ENCODE results near the gene CTNNBL1. TPM values are rescaled to one million over a fixed set of nuclear protein-coding genes. Genes with fewer than 3 reads are reported as not detected.
"Not testable (repeated sequence)": the region's sequence is repeated elsewhere in the genome, so short reads cannot be mapped to it uniquely, and the experiment has no call there.

Gene CTNNBL1
- total RNA-seq, 2 experiments from 2014 or later, result 64.3 to 64.6 TPM

DNA sequence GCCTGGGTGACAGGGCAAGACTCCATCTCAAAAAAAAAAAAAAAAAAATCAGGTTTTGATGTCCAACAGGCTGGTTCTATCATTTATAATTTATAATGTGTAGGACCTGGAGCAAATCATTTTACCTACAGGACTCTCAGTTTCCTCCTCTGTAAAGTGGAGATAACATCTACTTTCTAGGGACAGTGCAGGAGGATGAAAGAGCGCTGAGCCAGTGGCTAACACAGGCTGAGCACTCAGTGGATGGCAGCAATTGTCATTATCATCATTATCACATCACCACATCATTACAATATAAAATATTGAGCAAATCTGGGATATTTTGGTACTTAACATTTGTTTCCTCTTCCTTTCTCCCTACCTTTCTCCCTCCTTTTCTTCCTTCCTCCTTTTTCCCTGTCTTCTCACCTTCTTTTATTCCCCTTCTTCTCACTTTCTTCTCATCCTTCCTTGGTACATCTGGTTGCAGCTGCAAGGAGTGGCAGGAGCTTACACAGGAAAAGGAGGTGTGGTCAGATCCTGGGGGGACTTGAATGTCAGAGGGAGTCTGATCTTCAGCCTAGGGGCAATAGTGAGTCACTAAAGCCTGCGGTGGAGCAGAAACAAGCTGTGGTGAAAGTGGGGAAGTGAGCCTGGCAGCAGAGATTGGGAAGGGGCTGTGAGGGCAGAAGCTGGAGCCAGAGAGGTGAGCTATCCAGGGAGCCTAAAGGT is 24.6 kb upstream of the CTNNBL1 start:
- Mint-ChIP-seq H3K27me3 (peaks cover 11% of the 10 kb centered on the region), H3K4me1 (peaks cover 4% of the 10 kb centered on the region), H3K9me3 (peaks cover 5% of the 10 kb centered on the region), H3K4me3 (no peak overlapping the region), H3K36me3 (ENCODE audit: low read depth) (peaks cover 2% of the 10 kb centered on the region), H3K27ac (no peak overlapping the region)
- ChIA-PET POLR2A (no interaction called here), CTCF (no interaction called here)
- DNase-seq, result no peak

DNA sequence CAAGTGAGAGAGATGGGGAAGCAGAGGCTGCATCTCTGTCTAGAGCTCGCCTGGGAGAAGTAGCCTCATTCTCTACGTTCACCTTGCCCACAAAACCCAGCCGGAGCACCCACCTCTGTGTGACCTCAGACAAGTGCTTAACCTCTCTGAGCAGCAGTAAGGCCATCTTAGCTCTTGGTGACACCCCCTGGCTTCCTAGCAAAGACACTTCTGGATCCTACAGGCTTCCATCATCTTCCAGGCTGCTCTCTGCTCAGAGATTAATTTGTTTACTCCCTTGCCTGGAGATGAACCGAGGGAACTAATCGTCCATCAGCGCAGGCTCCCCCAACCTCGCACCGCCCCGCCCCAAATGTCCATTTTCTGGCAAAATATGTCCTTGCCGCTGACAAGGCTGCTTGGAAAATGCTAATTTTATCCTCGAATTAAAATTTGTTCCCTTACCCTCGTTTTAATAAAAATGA is 24.0 kb upstream of the CTNNBL1 start:
- ChIA-PET POLR2A (no interaction called here), CTCF (no interaction called here)
- H3K27me3 Mint-ChIP-seq, result peaks cover 11% of the 10 kb centered on the region
- no peaks in the 10 kb centered on the region for H3K36me3 Mint-ChIP-seq (ENCODE audit: low read depth)
- no peak overlapping the region for H3K4me3 Mint-ChIP-seq
- H3K9me3 Mint-ChIP-seq, result peaks cover 3% of the 10 kb centered on the region
- no peak overlapping the region for H3K27ac Mint-ChIP-seq
- DNase-seq, result no peak
- peaks cover 4% of the 10 kb centered on the region for H3K4me1 Mint-ChIP-seq

GRCh38 chr20:37670351-37670791 is 23.5 kb upstream of the CTNNBL1 start:
- no peak overlapping the region for H3K4me3 Mint-ChIP-seq
- peaks cover 11% of the 10 kb centered on the region for H3K27me3 Mint-ChIP-seq
- CTCF ChIA-PET, result no interaction called here
- POLR2A ChIA-PET, result no interaction called here
- H3K36me3 Mint-ChIP-seq (ENCODE audit: low read depth), result no peaks in the 10 kb centered on the region
- no peak for DNase-seq
- H3K9me3 Mint-ChIP-seq, result peaks cover 3% of the 10 kb centered on the region
- peaks cover 4% of the 10 kb centered on the region for H3K4me1 Mint-ChIP-seq
- H3K27ac Mint-ChIP-seq, result no peak overlapping the region

DNA sequence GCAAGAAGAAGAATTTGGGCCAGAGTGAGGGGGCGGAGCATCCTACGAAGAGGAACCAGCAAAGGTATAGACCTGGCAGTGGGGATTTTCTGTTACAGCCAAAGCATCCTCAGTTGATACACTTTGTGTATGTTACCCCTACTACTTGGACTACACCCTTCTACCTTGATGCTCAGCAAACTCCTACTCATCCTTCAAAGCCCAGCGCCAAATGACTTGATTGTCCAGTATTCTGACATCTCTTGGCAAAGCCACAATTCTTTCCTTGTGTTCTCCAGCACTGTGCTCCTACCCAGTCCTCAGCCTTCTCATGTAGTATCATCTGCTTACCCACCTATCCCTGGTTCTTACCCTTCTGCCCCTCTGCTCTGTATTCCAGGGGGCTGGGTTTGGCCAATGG is 21.7 kb upstream of the CTNNBL1 start:
- no peak for DNase-seq
- H3K9me3 Mint-ChIP-seq, result no peaks in the 10 kb centered on the region
- H3K4me1 Mint-ChIP-seq, result peaks cover 4% of the 10 kb centered on the region
- POLR2A ChIA-PET, result no interaction called here
- H3K27ac Mint-ChIP-seq, result no peak overlapping the region
- H3K27me3 Mint-ChIP-seq, result peaks cover 9% of the 10 kb centered on the region
- CTCF ChIA-PET, result no interaction called here
- H3K4me3 Mint-ChIP-seq, result no peak overlapping the region
- no peaks in the 10 kb centered on the region for H3K36me3 Mint-ChIP-seq (ENCODE audit: low read depth)

DNA sequence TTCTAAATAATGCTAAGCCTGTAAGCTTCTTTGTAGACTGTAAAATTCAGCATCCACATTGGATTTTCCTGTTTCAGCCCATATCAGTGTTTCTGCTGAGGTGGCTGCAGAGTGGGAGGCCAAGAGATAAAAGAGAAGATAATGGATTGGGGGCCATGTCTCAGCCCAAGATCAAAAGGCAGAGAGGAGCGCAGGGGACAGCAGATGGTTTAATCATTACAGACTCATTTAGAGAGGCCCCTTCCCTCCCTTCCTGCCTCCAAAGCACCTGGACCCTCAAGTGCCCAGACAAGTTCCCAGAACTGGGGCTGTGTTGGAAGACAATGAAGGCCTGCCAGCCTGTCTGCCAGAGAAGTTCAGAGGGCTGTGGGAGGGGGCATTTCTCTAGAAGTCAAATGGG is 20.4 kb upstream of the CTNNBL1 start:
- H3K4me1 Mint-ChIP-seq, result peaks cover 4% of the 10 kb centered on the region
- H3K9me3 Mint-ChIP-seq, result no peaks in the 10 kb centered on the region
- no peak overlapping the region for H3K4me3 Mint-ChIP-seq
- H3K27ac Mint-ChIP-seq, result no peak overlapping the region
- DNase-seq, result no peak
- no peaks in the 10 kb centered on the region for H3K36me3 Mint-ChIP-seq (ENCODE audit: low read depth)
- H3K27me3 Mint-ChIP-seq, result peaks cover 16% of the 10 kb centered on the region
- CTCF ChIA-PET, result no interaction called here
- POLR2A ChIA-PET, result no interaction called here

DNA sequence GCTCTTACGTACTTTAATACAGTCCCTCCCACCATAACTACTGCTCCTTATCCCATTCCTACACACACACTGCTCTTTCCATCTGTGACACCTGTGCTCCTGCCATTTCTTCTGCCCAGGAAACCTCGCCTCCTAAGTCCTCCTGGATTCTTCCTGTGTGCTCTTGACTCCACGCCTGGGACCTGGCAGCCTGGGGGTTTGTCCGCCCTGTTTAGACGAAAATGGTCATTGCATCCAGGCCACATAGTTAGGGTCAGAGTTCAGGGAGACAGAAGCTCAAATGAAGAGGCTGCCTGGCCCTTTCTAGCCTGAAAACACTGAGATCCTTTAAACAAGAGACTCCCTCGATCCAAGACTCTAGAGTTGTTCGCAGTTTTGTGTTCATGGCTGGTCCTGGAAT is 17.4 kb upstream of the CTNNBL1 start:
- H3K27me3 Mint-ChIP-seq, result peaks cover 18% of the 10 kb centered on the region
- H3K4me3 Mint-ChIP-seq, result no peak overlapping the region
- no peaks in the 10 kb centered on the region for H3K9me3 Mint-ChIP-seq
- CTCF ChIA-PET, result no interaction called here
- no peaks in the 10 kb centered on the region for H3K4me1 Mint-ChIP-seq
- H3K27ac Mint-ChIP-seq, result no peak overlapping the region
- no peaks in the 10 kb centered on the region for H3K36me3 Mint-ChIP-seq (ENCODE audit: low read depth)
- POLR2A ChIA-PET, result no interaction called here
- no peak for DNase-seq

DNA sequence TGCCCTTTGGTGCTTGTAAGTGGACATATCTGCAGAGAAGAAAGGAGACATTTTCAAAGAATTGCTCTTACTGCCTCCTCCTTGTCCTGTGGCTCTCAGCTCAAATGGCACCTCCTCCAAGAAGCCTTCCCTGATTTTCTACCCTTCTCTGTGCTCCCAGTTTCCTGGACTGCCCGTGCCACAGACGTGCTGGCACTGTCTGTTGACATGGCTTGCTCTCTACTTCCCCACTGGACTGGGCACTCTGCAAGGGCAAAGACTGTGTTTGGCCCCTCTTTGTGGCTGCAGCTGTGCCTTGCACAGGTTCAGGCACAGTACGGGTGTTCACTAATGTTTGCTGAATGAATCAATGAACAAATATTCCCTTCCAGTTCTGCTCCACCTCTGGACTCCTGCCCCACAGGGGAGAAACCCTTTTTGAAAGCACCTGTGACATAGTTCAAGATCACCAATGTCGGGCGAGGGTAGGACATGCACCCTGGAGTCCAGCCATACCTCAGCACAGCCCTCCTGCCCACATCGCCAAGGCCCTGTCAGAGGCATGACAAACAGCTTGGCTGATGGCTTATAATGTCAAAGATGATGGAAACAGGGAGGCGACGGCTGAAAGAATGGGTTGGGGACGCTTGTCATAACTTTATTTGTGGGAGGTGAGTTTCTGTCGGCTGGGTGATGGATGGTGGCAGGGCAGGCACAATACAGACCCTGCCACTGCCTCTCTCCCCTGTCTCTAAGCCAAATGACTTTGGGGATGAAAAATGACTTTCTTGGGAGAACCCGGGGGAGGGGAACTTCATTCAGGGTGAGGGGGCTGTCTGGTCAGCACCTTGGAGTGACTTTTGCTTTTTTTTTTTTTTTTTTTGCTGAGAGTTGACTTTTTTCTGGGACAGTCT is 15.6 kb upstream of the CTNNBL1 start:
- Mint-ChIP-seq H3K27me3 (peaks cover 18% of the 10 kb centered on the region), H3K4me3 (no peak overlapping the region), H3K9me3 (no peaks in the 10 kb centered on the region), H3K36me3 (ENCODE audit: low read depth) (no peaks in the 10 kb centered on the region), H3K4me1 (no peaks in the 10 kb centered on the region), H3K27ac (no peak overlapping the region)
- ChIA-PET POLR2A (no interaction called here), CTCF (no interaction called here)
- DNase-seq, result no peak

GRCh38 chr20:37679751-37680150 is 14.1 kb upstream of the CTNNBL1 start:
- POLR2A ChIA-PET; H3K4me1 Mint-ChIP-seq; H3K36me3 Mint-ChIP-seq (ENCODE audit: low read depth); H3K27ac Mint-ChIP-seq; DNase-seq; H3K9me3 Mint-ChIP-seq; H3K4me3 Mint-ChIP-seq; CTCF ChIA-PET: not testable (repeated sequence)
- peaks cover 15% of the 10 kb centered on the region for H3K27me3 Mint-ChIP-seq

DNA sequence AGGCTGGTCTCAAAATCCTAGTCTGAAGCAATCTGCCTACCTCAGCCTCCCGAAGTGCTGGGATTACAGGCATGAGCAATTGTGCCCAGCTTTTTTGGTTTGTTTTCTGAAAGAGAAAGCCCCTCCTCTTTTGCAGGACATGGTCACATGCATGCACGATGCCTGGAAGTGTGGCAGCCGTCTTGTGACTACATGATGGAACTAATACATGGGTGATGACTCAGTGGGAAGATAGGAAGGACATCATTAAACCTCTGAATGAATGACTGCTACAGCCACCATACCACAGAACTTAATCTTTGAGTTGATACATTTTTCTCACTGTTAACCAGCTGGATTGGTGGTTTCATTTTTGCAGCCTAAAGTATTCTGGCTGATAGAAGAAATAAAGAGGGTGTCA is 13.4 kb upstream of the CTNNBL1 start:
- H3K36me3 Mint-ChIP-seq (ENCODE audit: low read depth), result no peaks in the 10 kb centered on the region
- no peak overlapping the region for H3K4me3 Mint-ChIP-seq
- H3K4me1 Mint-ChIP-seq, result no peaks in the 10 kb centered on the region
- POLR2A ChIA-PET, result no interaction called here
- H3K9me3 Mint-ChIP-seq, result no peaks in the 10 kb centered on the region
- no peak for DNase-seq
- CTCF ChIA-PET, result no interaction called here
- H3K27me3 Mint-ChIP-seq, result peaks cover 14% of the 10 kb centered on the region
- no peak overlapping the region for H3K27ac Mint-ChIP-seq

GRCh38 chr20:37681384-37682112 is 12.3 kb upstream of the CTNNBL1 start:
- Mint-ChIP-seq H3K4me1 (peaks cover 3% of the 10 kb centered on the region), H3K27me3 (peaks cover 14% of the 10 kb centered on the region)
- CTCF ChIA-PET, result no interaction called here

DNA sequence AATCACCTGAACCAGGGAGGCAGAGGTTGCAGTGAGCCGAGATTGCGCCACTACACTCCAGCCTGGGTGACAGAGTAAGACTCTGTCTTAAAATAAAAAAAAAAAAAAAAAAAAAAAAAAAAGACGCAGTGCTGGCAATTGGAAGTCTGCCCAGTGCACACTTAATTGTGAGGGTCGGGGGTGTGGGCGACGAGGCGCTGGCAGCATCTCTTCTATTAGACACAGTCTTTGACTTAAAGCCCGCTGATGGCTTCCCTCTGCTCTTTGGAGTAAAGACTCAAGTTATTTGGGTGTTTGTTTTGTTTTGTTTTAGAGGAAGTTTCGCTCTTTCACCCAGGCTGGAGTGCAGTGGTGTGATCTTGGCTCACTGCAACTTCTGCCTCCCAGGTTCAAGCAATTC is 10.7 kb upstream of the CTNNBL1 start:
- H3K4me1 Mint-ChIP-seq, result peaks cover 19% of the 10 kb centered on the region
- H3K4me3 Mint-ChIP-seq; DNase-seq; H3K27me3 Mint-ChIP-seq; H3K9me3 Mint-ChIP-seq; H3K27ac Mint-ChIP-seq; CTCF ChIA-PET; H3K36me3 Mint-ChIP-seq (ENCODE audit: low read depth); POLR2A ChIA-PET: not testable (repeated sequence)

More at GRCh38 chr20:37681384-37682112, 12.3 kb upstream of the CTNNBL1 start:
- POLR2A ChIA-PET, result interaction anchor here (0.6 kb wide), 1 partner anchor 13 kb away, joined by 3 read pairs; the partner anchor contains the start of gene CTNNBL1
- no peak for DNase-seq
- H3K27ac Mint-ChIP-seq, result no peak overlapping the region
- no peaks in the 10 kb centered on the region for H3K9me3 Mint-ChIP-seq
- no peaks in the 10 kb centered on the region for H3K36me3 Mint-ChIP-seq (ENCODE audit: low read depth)
- H3K4me3 Mint-ChIP-seq, result no peak overlapping the region

DNA sequence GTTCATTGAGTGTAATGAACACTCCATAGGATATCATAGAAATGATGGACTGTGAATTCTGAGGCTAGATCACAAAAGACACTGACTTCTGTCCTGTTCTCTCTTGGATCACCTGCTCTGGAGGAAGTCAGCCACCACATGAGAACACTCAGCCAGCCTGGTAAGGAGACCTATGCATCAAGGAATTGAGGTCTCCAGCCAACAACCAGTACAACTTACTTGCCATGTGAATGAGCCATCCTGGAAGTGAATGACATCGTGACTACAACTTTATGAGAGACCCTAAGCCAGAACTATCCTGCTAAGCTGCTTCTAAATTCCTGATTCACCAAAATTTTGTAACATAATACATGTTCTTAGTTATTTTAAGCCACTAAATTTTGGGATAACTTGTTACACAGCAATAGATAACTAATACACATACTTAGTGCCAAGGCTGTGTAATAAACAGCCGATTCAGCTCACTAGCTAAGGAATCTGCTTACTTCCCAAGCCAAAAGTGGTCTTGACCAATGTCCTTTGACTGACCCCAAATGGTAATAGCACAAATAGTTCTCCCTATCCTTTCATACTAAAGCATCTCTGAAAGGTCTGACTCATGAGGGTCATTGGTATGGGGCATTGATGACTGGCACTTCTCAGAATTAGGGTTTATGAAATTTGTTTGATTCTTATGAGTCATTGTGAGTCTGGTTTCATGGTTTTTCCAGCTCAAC is 6.9 kb upstream of the CTNNBL1 start:
- CTCF ChIA-PET, result interaction anchor here (0.8 kb wide), 1 partner anchor 48 kb away, joined by 3 read pairs; no protein-coding TSS in a partner anchor
- POLR2A ChIA-PET, result no interaction called here
- Mint-ChIP-seq H3K36me3 (ENCODE audit: low read depth) (no peaks in the 10 kb centered on the region), H3K27ac (no peak overlapping the region), H3K9me3 (no peaks in the 10 kb centered on the region), H3K4me3 (no peak overlapping the region), H3K4me1 (peaks cover 19% of the 10 kb centered on the region), H3K27me3 (peaks cover 13% of the 10 kb centered on the region)
- DNase-seq, result no peak

- DNase-seq, result no peak
- H3K4me1 Mint-ChIP-seq, result peaks cover 19% of the 10 kb centered on the region
- CTCF ChIA-PET, result interaction anchor here (0.8 kb wide), 1 partner anchor 47 kb away, joined by 3 read pairs; no protein-coding TSS in a partner anchor
- H3K27me3 Mint-ChIP-seq, result peaks cover 14% of the 10 kb centered on the region
- no peaks in the 10 kb centered on the region for H3K36me3 Mint-ChIP-seq (ENCODE audit: low read depth)
- H3K27ac Mint-ChIP-seq, result no peak overlapping the region
- POLR2A ChIA-PET, result no interaction called here
- H3K9me3 Mint-ChIP-seq, result no peaks in the 10 kb centered on the region
- no peak overlapping the region for H3K4me3 Mint-ChIP-seq
These were observed 6.4 kb upstream of the CTNNBL1 start for GRCh38 chr20:37687478-37687805.
